ENCODE results near the gene SVOP.

The SVOP gene

GRCh38 chr12:109047081-109047805 lies 26.4 kb upstream of the SVOP start:
- H3K9me3 ChIP-seq (ENCODE audit: insufficient read depth, low read length): no peaks in the 10 kb centered on the region
- no peak overlapping the region for H2AFZ ChIP-seq (ENCODE audit: low read depth, low read length, severe bottlenecking)
- no peaks in the 10 kb centered on the region for H3K27me3 ChIP-seq (ENCODE audit: low read length)
- no peak overlapping the region for H3K27ac ChIP-seq (ENCODE audit: low read depth, low read length)
- no peaks in the 10 kb centered on the region for H3K36me3 ChIP-seq (ENCODE audit: low read length)
- H3K9ac ChIP-seq (ENCODE audit: low read length): no peak overlapping the region
- no peaks in the 10 kb centered on the region for H3K79me2 ChIP-seq (ENCODE audit: insufficient read depth, low read length)
- no peaks in the 10 kb centered on the region for H3K9me2 ChIP-seq (replicated peaks; ENCODE audit: insufficient read depth, low read length)
- H4K20me1 ChIP-seq (ENCODE audit: low read depth, low read length): no peaks in the 10 kb centered on the region
- H3K4me3 ChIP-seq (ENCODE audit: insufficient read depth, low read length, poor library complexity, severe bottlenecking): no peak overlapping the region
- H3K4me2 ChIP-seq (ENCODE audit: low read depth, low read length, poor library complexity, severe bottlenecking): no peak overlapping the region
- H3F3A ChIP-seq (ENCODE audit: insufficient read depth): peaks cover 3% of the 10 kb centered on the region; the same call in 1 of the 2 replicates
- TF ChIP-seq EZH2phosphoT487 (conservative IDR thresholded peaks at IDR 0.05; ENCODE audit: low read length) (no peak), CTCF (IDR thresholded peaks at IDR 0.05; ENCODE audit: insufficient read depth, low read length, poor library complexity, severe bottlenecking) (no peak)

- no peaks in the 10 kb centered on the region for H4K20me1 ChIP-seq (ENCODE audit: low read depth, low read length)
- H3K4me2 ChIP-seq (ENCODE audit: low read depth, low read length, poor library complexity, severe bottlenecking): no peak overlapping the region
- H3K9me3 ChIP-seq (ENCODE audit: insufficient read depth, low read length): no peaks in the 10 kb centered on the region
Observed at GRCh38 chr12:109044241-109044640, 23.4 kb upstream of the SVOP start.

GRCh38 chr12:109036975-109037374 lies 16.1 kb upstream of the SVOP start:
- TF ChIP-seq CTCF (IDR thresholded peaks at IDR 0.05; ENCODE audit: insufficient read depth, low read length, poor library complexity, severe bottlenecking): no peak
- TF ChIP-seq EZH2phosphoT487 (conservative IDR thresholded peaks at IDR 0.05; ENCODE audit: low read length): no peak
- no peak overlapping the region for H3K4me2 ChIP-seq (ENCODE audit: low read depth, low read length, poor library complexity, severe bottlenecking)
- no peaks in the 10 kb centered on the region for H3K9me2 ChIP-seq (replicated peaks; ENCODE audit: insufficient read depth, low read length)
- no peak overlapping the region for H3K4me3 ChIP-seq (ENCODE audit: insufficient read depth, low read length, poor library complexity, severe bottlenecking)
- no peak overlapping the region for H2AFZ ChIP-seq (ENCODE audit: low read depth, low read length, severe bottlenecking)
- no peaks in the 10 kb centered on the region for H4K20me1 ChIP-seq (ENCODE audit: low read depth, low read length)
- H3K36me3 ChIP-seq (ENCODE audit: low read length): no peaks in the 10 kb centered on the region
- no peaks in the 10 kb centered on the region for H3K27me3 ChIP-seq (ENCODE audit: low read length)
- no peaks in the 10 kb centered on the region for H3K9me3 ChIP-seq (ENCODE audit: insufficient read depth, low read length)
- H3F3A ChIP-seq (ENCODE audit: insufficient read depth): no peaks in the 10 kb centered on the region
- no peaks in the 10 kb centered on the region for H3K79me2 ChIP-seq (ENCODE audit: insufficient read depth, low read length)
- H3K27ac ChIP-seq (ENCODE audit: low read depth, low read length): no peak overlapping the region
- no peak overlapping the region for H3K9ac ChIP-seq (ENCODE audit: low read length)

More at GRCh38 chr12:109044241-109044640, 23.4 kb upstream of the SVOP start:
- Histone ChIP-seq H3K27me3 (ENCODE audit: low read length) (no peaks in the 10 kb centered on the region), H3K9me2 (replicated peaks; ENCODE audit: insufficient read depth, low read length) (no peaks in the 10 kb centered on the region), H3K27ac (ENCODE audit: low read depth, low read length) (no peak overlapping the region), H3K36me3 (ENCODE audit: low read length) (no peaks in the 10 kb centered on the region), H3K4me3 (ENCODE audit: insufficient read depth, low read length, poor library complexity, severe bottlenecking) (no peak overlapping the region), H3F3A (ENCODE audit: insufficient read depth) (no peaks in the 10 kb centered on the region), H2AFZ (ENCODE audit: low read depth, low read length, severe bottlenecking) (no peak overlapping the region), H3K79me2 (ENCODE audit: insufficient read depth, low read length) (no peaks in the 10 kb centered on the region), H3K9ac (ENCODE audit: low read length) (no peak overlapping the region)
- no peak for TF ChIP-seq CTCF (IDR thresholded peaks at IDR 0.05; ENCODE audit: insufficient read depth, low read length, poor library complexity, severe bottlenecking)
- TF ChIP-seq EZH2phosphoT487 (conservative IDR thresholded peaks at IDR 0.05; ENCODE audit: low read length): no peak

Measured in SU-DHL-6 (cell line).